ENCODE measurements around the gene RINL.

DNA sequence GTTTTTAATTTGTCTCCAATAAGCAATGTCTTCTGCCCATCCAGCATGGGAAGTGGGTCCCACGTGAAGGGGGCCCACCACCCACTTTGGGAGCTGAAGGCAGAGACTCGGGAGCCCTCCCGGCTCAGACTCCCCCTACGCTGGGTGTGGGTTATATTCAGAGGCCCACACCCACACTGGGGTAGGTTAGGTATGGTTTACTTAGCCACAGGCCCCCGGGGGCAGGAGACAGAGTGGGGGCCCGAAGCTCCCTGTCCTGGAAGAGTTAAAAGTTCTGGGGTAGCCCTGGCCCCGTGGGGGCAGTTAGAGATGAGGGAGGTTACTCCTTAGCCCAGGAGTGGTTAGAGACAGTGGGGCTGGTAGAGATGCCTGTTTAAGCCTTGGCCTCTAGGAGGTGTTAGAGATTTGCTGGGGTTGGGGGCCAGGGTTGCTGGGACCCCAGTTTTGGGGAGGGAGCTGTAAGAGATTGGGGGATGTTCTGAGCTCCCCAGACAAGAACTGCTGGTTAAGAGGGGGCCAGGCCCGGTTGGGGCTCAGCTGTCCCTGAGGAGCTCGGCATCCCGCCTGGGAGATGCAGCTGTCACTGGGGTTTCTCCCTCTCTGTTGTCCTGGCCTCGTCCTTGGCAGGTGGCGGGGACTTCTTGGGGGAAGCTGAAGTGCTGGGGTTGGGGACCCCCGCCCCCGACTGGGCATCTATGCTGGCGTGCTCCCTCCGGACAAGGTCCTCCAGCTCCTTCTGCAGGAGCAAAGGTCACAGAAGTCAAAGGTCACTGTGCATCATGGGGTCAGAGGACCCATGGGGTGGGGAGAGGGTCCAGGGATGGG lies 712 bp upstream of the RINL start:
- TF ChIP-seq GATA3 (IDR thresholded peaks at IDR 0.05; ENCODE audit: low read depth, low read length) (no peak), GATA2 (IDR thresholded peaks at IDR 0.05; ENCODE audit: low read depth, low read length) (no peak)

Data from SH-SY5Y (cell line).